ENCODE results near the gene BTBD9. TPM values are rescaled to one million over a fixed set of nuclear protein-coding genes. Genes with fewer than 3 reads are reported as not detected.

The BTBD9 gene
- total RNA-seq, 1 donor from 2014 or later: 10.3 TPM

DNA sequence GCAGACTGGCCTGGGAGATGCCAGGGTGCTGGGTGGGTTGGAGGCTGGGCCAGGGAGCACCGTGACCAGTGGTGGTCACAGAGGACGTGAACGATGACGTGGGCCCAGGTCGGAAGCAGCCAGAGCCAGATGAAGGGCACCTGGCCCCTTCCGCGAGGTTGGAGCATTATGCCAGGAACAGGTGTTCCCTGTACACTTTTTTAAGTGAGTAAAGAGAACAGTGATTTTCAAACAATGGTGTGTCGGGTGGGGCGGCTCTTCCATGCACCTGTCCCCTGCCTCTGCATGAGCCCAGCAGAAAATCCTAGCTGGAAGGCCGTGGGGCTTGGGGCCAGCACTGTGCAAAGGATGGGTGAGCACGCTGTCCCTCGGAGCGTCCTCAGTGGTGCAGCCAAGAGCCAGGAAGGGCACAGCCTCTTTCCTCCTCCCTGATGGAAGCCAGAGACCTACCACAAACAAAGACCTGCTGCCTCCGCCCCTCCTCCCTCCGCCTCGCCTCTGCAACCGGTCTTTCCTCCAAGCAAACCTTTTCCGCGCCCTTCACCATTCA, 469.7 kb downstream of the BTBD9 start:
- H3K4me3 Mint-ChIP-seq (ENCODE audit: unreplicated experiment): no peak overlapping the region
- H3K9me3 Mint-ChIP-seq (ENCODE audit: unreplicated experiment): no peaks in the 10 kb centered on the region
- H3K27me3 Mint-ChIP-seq (ENCODE audit: unreplicated experiment): peaks cover 12% of the 10 kb centered on the region
- H3K36me3 Mint-ChIP-seq (ENCODE audit: low read depth, unreplicated experiment): peaks cover 9% of the 10 kb centered on the region
- no peak for DNase-seq (ENCODE audit: low spot score)
- H3K4me1 Mint-ChIP-seq (ENCODE audit: unreplicated experiment): peaks cover 13% of the 10 kb centered on the region
- TF ChIP-seq, protein P1, sequence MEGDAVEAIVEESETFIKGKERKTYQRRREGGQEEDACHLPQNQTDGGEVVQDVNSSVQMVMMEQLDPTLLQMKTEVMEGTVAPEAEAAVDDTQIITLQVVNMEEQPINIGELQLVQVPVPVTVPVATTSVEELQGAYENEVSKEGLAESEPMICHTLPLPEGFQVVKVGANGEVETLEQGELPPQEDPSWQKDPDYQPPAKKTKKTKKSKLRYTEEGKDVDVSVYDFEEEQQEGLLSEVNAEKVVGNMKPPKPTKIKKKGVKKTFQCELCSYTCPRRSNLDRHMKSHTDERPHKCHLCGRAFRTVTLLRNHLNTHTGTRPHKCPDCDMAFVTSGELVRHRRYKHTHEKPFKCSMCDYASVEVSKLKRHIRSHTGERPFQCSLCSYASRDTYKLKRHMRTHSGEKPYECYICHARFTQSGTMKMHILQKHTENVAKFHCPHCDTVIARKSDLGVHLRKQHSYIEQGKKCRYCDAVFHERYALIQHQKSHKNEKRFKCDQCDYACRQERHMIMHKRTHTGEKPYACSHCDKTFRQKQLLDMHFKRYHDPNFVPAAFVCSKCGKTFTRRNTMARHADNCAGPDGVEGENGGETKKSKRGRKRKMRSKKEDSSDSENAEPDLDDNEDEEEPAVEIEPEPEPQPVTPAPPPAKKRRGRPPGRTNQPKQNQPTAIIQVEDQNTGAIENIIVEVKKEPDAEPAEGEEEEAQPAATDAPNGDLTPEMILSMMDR (IDR thresholded peaks at IDR 0.05; ENCODE audit: unreplicated experiment): no peak
- H3K27ac Mint-ChIP-seq (ENCODE audit: unreplicated experiment): no peak overlapping the region

DNA sequence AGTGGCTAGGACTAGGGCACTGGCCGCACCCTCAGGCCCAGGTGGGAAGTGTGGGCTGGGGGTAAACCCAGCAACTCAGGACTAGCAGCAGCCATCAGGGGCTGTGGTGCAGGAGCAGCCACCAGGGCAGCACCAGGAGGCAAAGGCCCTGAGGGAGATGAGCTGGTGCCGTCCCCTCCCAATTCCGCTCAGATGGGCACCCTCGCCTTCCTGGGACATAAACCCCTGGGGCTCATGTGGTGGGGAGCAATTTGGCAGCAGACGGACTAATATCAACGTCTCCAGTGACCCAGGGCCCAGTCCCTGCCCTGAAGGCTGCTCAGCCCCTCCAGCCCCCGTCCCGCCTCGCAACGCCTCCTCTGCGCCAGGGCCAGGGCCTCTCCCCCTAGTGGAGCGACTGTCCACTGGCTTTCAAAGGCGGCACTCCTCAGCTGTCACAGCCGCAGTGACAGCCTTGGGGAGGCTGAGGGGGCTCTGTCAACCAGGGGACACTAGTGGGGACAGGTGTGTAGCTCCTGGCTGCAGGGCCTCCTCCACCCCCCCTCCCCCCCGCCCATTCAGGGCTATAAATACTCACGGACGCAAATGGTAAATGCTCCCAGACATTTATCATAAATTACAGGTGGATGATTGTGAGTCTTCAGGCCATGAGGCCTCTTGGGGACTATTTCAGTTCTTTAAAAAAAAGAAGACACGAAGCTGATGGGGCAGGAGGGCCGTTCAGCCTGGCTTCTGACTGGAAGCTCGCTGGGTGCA, 470.3 kb downstream of the BTBD9 start:
- no peak overlapping the region for H3K4me3 Mint-ChIP-seq (ENCODE audit: unreplicated experiment)
- DNase-seq (ENCODE audit: low spot score): no peak
- TF ChIP-seq, protein P1 (IDR thresholded peaks at IDR 0.05; ENCODE audit: unreplicated experiment): no peak
- no peak overlapping the region for H3K27ac Mint-ChIP-seq (ENCODE audit: unreplicated experiment)
- H3K9me3 Mint-ChIP-seq (ENCODE audit: unreplicated experiment): no peaks in the 10 kb centered on the region
- H3K36me3 Mint-ChIP-seq (ENCODE audit: low read depth, unreplicated experiment): peaks cover 6% of the 10 kb centered on the region
- peaks cover 12% of the 10 kb centered on the region for H3K27me3 Mint-ChIP-seq (ENCODE audit: unreplicated experiment)
- peaks cover 13% of the 10 kb centered on the region for H3K4me1 Mint-ChIP-seq (ENCODE audit: unreplicated experiment)

DNA sequence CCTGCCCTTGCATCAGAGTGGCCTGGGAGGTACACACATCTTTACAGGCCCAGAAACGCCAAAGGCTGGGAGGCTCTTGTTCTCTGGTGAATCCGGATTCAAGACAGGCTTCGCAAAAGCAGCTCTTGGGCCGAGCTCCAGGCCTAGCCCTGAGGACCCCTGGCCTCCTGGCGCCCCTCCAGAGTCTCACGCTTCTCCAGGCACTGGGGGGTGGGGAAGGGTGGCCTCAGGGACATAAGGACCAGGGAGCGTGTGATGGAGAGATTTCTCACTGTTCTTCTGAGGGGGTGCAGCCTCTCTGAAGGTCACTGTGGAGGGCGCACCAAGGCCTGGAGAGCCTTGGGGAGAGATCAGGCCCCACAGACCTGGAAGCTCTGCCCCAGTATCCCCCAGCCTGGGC, 471.0 kb downstream of the BTBD9 start:
- H3K27me3 Mint-ChIP-seq (ENCODE audit: unreplicated experiment): peaks cover 18% of the 10 kb centered on the region
- no peak overlapping the region for H3K4me3 Mint-ChIP-seq (ENCODE audit: unreplicated experiment)
- H3K9me3 Mint-ChIP-seq (ENCODE audit: unreplicated experiment): no peaks in the 10 kb centered on the region
- peaks cover 6% of the 10 kb centered on the region for H3K36me3 Mint-ChIP-seq (ENCODE audit: low read depth, unreplicated experiment)
- H3K4me1 Mint-ChIP-seq (ENCODE audit: unreplicated experiment): peaks cover 13% of the 10 kb centered on the region
- H3K27ac Mint-ChIP-seq (ENCODE audit: unreplicated experiment): no peak overlapping the region
- DNase-seq (ENCODE audit: low spot score): no peak
- TF ChIP-seq, protein P1 (IDR thresholded peaks at IDR 0.05; ENCODE audit: unreplicated experiment): no peak

DNA sequence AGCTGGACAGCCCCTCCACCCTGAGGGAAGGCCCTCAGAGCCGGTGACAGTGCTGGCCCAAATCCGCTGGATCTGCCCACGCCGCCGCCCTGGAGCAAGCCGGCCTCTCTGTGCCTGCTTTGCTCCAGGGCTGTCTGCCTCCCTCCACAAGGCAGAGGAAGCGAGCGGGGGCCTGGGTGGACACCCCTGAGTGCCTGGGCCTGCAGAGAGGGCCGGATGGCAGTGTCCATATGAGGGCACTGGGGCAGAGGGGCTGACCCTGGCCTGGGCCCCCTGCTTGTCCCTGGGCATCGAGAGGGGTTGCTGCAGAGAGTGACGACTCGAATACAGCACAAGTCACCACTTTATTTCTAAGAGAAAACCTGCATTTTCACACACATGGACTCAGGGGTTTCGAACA, 471.6 kb downstream of the BTBD9 start:
- Mint-ChIP-seq H3K4me3 (ENCODE audit: unreplicated experiment) (no peak overlapping the region), H3K36me3 (ENCODE audit: low read depth, unreplicated experiment) (peaks cover 6% of the 10 kb centered on the region), H3K27ac (ENCODE audit: unreplicated experiment) (no peak overlapping the region), H3K27me3 (ENCODE audit: unreplicated experiment) (peaks cover 18% of the 10 kb centered on the region), H3K9me3 (ENCODE audit: unreplicated experiment) (no peaks in the 10 kb centered on the region), H3K4me1 (ENCODE audit: unreplicated experiment) (peaks cover 13% of the 10 kb centered on the region)
- DNase-seq (ENCODE audit: low spot score): no peak
- TF ChIP-seq, protein P1 (IDR thresholded peaks at IDR 0.05; ENCODE audit: unreplicated experiment): no peak

DNA sequence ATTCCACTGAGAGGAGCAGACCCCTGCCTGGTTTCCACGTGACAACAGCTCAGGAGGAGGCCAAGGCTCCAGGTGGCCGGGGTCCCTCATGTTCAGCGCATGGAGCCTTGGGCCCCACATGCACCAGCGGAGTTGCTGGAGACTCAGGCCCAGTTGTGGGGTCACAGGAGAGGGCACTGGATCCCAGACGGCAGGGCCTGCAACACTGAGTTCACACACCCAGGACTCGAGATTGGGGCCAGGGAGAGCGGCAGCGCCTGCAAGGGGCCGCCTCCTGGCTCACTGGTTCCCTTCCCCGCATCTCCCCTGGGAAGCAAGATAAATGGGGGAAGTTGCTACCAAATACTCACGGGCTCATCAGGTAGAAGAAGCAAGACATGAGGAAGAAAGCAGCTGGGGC, 472.1 kb downstream of the BTBD9 start:
- H3K4me1 Mint-ChIP-seq (ENCODE audit: unreplicated experiment): peaks cover 13% of the 10 kb centered on the region
- peaks cover 6% of the 10 kb centered on the region for H3K36me3 Mint-ChIP-seq (ENCODE audit: low read depth, unreplicated experiment)
- H3K4me3 Mint-ChIP-seq (ENCODE audit: unreplicated experiment): no peak overlapping the region
- TF ChIP-seq, protein P1 (IDR thresholded peaks at IDR 0.05; ENCODE audit: unreplicated experiment): no peak
- H3K9me3 Mint-ChIP-seq (ENCODE audit: unreplicated experiment): no peaks in the 10 kb centered on the region
- H3K27me3 Mint-ChIP-seq (ENCODE audit: unreplicated experiment): peaks cover 18% of the 10 kb centered on the region
- no peak overlapping the region for H3K27ac Mint-ChIP-seq (ENCODE audit: unreplicated experiment)
- no peak for DNase-seq (ENCODE audit: low spot score)

Data from endothelial cell (in vitro differentiated cells).